Peyer's patch (tissue), 4 donors: ENCODE measurements around the gene ATP2B3. TPM values are rescaled to one million over a fixed set of nuclear protein-coding genes. Genes with fewer than 3 reads are reported as not detected.
A peak's percentile ranks its signal among the peaks of the same experiment; 100 is the strongest.

ENCODE experiments used
- DNase-seq, 3 donors: peaks; one replicate each; pipeline ENCODE4 v3.0.0-alpha.2; 2017 to 2019
- H3K27ac ChIP-seq, 4 donors: fragments of 200-600 bp; sonication (generic); one replicate each; pipeline ENCODE4 v1.5.1; 2016 to 2019
- H3K27me3 ChIP-seq, 2 donors: fragments of 200-600 bp; sonication (generic); one replicate each; pipeline ENCODE4 v1.5.1; 2019
- H3K36me3 ChIP-seq, 3 donors: fragments of 200-600 bp; sonication (generic); one replicate each; pipeline ENCODE4 v1.5.1; 2016 to 2019
- H3K4me1 ChIP-seq, 4 donors: fragments of 200-600 bp; sonication (generic); one replicate each; pipeline ENCODE4 v1.5.1; 2016 to 2019
- H3K4me3 ChIP-seq, 4 donors: fragments of 200-600 bp; sonication (generic); 1 replicate in 3 of 4; 2 replicates in 1 of 4; pipeline ENCODE4 v1.5.1; 2016 to 2019; ENCODE audit warnings: mild to moderate bottlenecking in 1 of 4
- H3K9me3 ChIP-seq, 4 donors: fragments of 200-600 bp; sonication (generic); one replicate each; pipeline ENCODE4 v1.5.1; 2016 to 2019; ENCODE audit warnings: mild to moderate bottlenecking in 1 of 4
- POLR2A ChIP-seq, 2 donors: fragments of 450-650 bp; IDR thresholded peaks; one replicate each; pipeline ENCODE4 v1.5.1; 2017; ENCODE audit warnings: antibody characterized with exemption in 2 of 2, mild to moderate bottlenecking in 2 of 2, moderate library complexity in 2 of 2
- total RNA-seq, 4 donors: library from RNA; depleted of rRNA; stranded (reverse); fragments of >200 nt; gene quantifications; one replicate each; pipeline ENCODE4 v1.1.0, GENCODE V29; 2016
- TF ChIP-seq, protein P1 (sequence below), 6 experiments: fragments of 450-650 bp in 4 of 6; fragments of 200-600 bp in 2 of 6; sonication (generic) in 1 of 6; IDR thresholded peaks; one replicate each; pipeline ENCODE4 v1.5.1; 2017 to 2019; ENCODE audit warnings: antibody characterized with exemption in 6 of 6, mild to moderate bottlenecking in 3 of 6, moderate library complexity in 1 of 6

The ATP2B3 gene
- total RNA-seq, 4 donors from 2014 or later, result not detected

DNA sequence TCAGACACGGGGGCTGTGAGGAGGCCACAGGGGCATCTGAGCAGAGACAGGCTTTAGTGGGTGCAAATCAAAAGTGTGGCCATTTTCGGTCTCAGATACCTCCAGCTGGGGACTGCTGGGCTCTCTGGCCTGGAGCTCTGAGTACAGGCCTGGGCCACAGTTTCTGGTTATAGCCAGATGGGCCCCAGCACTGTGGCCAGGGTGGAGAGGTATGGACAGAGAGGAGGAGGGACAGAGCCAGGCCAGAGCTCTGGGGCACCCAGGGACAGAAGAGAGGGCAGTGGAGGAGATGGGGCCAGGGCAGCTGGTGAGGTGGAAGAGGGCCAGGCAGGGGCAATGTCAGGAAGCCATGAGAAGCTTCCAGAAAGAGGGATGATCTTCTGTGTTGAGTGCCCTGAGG lies 61.4 kb downstream of the ATP2B3 start:
- Histone ChIP-seq H3K9me3 (no peaks in the 10 kb centered on the region), H3K4me3 (no peak overlapping the region), H3K36me3 (no peaks in the 10 kb centered on the region), H3K27ac (no peak overlapping the region), H3K4me1 (no peaks in the 10 kb centered on the region), H3K27me3 (no peaks in the 10 kb centered on the region)
- TF ChIP-seq POLR2A (IDR thresholded peaks at IDR 0.05), result no peak
- TF ChIP-seq, protein P1, sequence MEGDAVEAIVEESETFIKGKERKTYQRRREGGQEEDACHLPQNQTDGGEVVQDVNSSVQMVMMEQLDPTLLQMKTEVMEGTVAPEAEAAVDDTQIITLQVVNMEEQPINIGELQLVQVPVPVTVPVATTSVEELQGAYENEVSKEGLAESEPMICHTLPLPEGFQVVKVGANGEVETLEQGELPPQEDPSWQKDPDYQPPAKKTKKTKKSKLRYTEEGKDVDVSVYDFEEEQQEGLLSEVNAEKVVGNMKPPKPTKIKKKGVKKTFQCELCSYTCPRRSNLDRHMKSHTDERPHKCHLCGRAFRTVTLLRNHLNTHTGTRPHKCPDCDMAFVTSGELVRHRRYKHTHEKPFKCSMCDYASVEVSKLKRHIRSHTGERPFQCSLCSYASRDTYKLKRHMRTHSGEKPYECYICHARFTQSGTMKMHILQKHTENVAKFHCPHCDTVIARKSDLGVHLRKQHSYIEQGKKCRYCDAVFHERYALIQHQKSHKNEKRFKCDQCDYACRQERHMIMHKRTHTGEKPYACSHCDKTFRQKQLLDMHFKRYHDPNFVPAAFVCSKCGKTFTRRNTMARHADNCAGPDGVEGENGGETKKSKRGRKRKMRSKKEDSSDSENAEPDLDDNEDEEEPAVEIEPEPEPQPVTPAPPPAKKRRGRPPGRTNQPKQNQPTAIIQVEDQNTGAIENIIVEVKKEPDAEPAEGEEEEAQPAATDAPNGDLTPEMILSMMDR (IDR thresholded peaks at IDR 0.05), result no peak
- DNase-seq, result no peak

- Histone ChIP-seq H3K27ac (no peak overlapping the region), H3K4me1 (no peaks in the 10 kb centered on the region), H3K27me3 (no peaks in the 10 kb centered on the region), H3K4me3 (no peak overlapping the region), H3K9me3 (no peaks in the 10 kb centered on the region), H3K36me3 (no peaks in the 10 kb centered on the region)
- no peak for DNase-seq
- no peak for TF ChIP-seq POLR2A (IDR thresholded peaks at IDR 0.05)
Observed at GRCh38 chrX:153580700-153581386, 63.4 kb downstream of the ATP2B3 start.

GRCh38 chrX:153582896-153583295 lies 65.5 kb downstream of the ATP2B3 start:
- DNase-seq, result peak in 2 of 3 donors; percentile 81
- no peak for TF ChIP-seq POLR2A (IDR thresholded peaks at IDR 0.05)
- TF ChIP-seq, protein P1 (IDR thresholded peaks at IDR 0.05), result no peak
- no peak overlapping the region for H3K4me3 ChIP-seq
- H3K27ac ChIP-seq, result peak overlapping the region in 1 of 4 donors; percentile 42
- no peaks in the 10 kb centered on the region for H3K4me1 ChIP-seq
- H3K36me3 ChIP-seq, result peaks cover 0 to 10% (median 0%) of the 10 kb centered on the region in 3 donors
- no peaks in the 10 kb centered on the region for H3K9me3 ChIP-seq
- H3K27me3 ChIP-seq, result no peaks in the 10 kb centered on the region

DNA sequence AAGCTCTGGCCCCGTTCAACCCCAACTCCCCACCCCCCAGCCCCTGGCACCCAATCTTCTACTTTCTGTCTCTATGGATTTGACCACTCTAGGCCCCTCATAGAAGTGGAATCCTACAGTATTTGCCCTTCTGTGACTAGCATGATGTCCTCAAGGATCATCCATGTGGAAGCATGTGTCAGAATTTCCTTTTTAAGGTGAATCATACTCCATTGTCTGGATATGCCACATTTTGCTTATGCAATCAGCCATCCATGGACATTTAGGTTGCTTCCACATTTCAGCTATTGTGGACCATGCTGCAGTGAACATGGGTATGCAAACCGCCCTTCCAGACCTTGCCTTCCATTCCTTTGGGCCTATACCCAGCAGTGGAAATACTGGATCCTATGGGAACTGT lies 66.0 kb downstream of the ATP2B3 start:
- Histone ChIP-seq H3K27me3 (no peaks in the 10 kb centered on the region), H3K9me3 (no peaks in the 10 kb centered on the region), H3K4me1 (no peaks in the 10 kb centered on the region), H3K27ac (peak overlapping the region in 1 of 4 donors; percentile 42), H3K4me3 (no peak overlapping the region), H3K36me3 (peaks cover 0 to 13% (median 0%) of the 10 kb centered on the region in 3 donors)
- no peak for DNase-seq
- TF ChIP-seq POLR2A (IDR thresholded peaks at IDR 0.05), result no peak
- TF ChIP-seq, protein P1 (IDR thresholded peaks at IDR 0.05), result no peak

GRCh38 chrX:153585827-153586226 lies 68.4 kb downstream of the ATP2B3 start:
- no peak for DNase-seq
- peaks cover 0 to 21% (median 0%) of the 10 kb centered on the region in 3 donors for H3K36me3 ChIP-seq
- H3K4me3 ChIP-seq, result no peak overlapping the region
- no peaks in the 10 kb centered on the region for H3K9me3 ChIP-seq
- TF ChIP-seq, protein P1 (IDR thresholded peaks at IDR 0.05), result no peak
- TF ChIP-seq POLR2A (IDR thresholded peaks at IDR 0.05), result no peak
- H3K27me3 ChIP-seq, result no peaks in the 10 kb centered on the region
- H3K27ac ChIP-seq, result no peak overlapping the region
- H3K4me1 ChIP-seq, result no peaks in the 10 kb centered on the region

DNA sequence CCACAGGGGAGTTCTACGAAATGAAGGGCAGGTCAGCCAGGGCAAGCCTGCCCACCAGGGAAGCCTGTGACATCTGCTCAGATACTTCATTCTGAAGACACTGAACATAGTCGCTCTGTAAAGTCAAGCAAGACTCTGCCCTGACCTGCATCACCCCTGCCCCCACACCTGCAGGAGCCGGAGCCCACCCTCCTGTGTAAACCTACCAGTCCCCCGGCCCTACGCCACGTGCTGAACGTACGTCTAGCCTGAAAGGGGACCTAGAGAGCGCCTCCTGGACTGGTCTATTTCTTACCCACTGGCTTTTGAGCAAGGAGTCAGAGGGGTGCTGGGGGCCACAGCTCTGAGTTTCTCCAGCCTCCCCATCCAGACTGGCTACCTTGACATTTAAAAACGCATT lies 69.9 kb downstream of the ATP2B3 start:
- TF ChIP-seq, protein P1 (IDR thresholded peaks at IDR 0.05), result no peak
- no peak for TF ChIP-seq POLR2A (IDR thresholded peaks at IDR 0.05)
- H3K27ac ChIP-seq, result no peak overlapping the region
- H3K4me1 ChIP-seq, result no peaks in the 10 kb centered on the region
- peaks cover 0 to 21% (median 0%) of the 10 kb centered on the region in 3 donors for H3K36me3 ChIP-seq
- DNase-seq, result no peak
- H3K9me3 ChIP-seq, result no peaks in the 10 kb centered on the region
- no peaks in the 10 kb centered on the region for H3K27me3 ChIP-seq
- no peak overlapping the region for H3K4me3 ChIP-seq
